ENCODE data around the gene HK1. TPM values are rescaled to one million over a fixed set of nuclear protein-coding genes. Genes with fewer than 3 reads are reported as not detected.

The HK1 gene
- total RNA-seq, 4 donors from 2014 or later: 38.0 to 93.2 (median 50.6) TPM

- DNase-seq (ENCODE audit: low spot score) (no peak), ATAC-seq (ENCODE audit: low FRiP score) (no peak)
- TF ChIP-seq, protein P1, sequence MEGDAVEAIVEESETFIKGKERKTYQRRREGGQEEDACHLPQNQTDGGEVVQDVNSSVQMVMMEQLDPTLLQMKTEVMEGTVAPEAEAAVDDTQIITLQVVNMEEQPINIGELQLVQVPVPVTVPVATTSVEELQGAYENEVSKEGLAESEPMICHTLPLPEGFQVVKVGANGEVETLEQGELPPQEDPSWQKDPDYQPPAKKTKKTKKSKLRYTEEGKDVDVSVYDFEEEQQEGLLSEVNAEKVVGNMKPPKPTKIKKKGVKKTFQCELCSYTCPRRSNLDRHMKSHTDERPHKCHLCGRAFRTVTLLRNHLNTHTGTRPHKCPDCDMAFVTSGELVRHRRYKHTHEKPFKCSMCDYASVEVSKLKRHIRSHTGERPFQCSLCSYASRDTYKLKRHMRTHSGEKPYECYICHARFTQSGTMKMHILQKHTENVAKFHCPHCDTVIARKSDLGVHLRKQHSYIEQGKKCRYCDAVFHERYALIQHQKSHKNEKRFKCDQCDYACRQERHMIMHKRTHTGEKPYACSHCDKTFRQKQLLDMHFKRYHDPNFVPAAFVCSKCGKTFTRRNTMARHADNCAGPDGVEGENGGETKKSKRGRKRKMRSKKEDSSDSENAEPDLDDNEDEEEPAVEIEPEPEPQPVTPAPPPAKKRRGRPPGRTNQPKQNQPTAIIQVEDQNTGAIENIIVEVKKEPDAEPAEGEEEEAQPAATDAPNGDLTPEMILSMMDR (IDR thresholded peaks at IDR 0.05): no peak
These were observed 157.7 kb downstream of the HK1 start for GRCh38 chr10:69435966-69436520.

DNA sequence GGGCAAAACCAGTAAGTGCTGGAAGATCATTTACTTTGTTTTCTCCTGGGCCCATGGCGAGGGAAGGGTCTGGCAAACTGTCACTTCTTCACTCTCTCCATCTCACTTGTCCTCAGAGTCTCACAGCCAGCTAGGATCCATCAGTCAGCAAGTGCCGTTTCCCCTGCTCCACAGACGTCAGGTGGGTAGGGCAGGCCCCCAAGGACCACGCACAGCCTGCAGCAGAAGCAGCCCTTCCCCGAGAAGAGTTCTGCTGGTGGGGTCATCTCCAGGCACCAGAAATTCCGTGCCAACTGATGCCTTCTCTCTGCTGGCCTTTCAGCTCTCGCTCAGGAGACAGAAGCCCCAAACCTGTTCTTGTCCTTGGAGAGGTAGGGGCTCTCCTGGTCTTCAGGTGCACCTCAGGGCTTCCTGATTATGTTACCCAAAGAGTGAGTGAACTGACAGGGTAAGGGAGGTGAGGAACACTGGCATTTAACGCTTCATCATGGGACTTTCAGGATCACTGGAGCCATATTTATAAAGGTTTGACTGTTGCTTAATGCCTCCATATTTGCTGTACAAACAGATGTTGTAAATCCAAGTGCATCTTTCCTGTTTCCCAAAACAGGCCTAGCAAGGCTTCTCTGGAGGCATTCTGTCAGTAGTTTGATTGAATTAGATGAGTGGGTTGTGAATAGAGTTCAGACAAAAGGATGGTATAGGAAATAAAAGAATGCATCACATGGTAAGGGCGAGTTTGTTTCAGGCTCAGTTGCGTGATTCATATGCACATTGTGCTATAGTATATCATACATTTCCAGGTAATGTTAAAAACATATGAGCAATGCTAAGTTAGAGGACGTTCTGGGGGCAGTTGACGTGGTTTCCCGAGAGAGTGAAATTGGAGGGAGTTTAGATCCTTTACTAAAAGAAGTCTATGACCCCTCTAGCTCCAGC lies 159.3 kb downstream of the HK1 start:
- TF ChIP-seq, protein P1 (IDR thresholded peaks at IDR 0.05): no peak
- ATAC-seq (ENCODE audit: low FRiP score): no peak
- no peak for DNase-seq (ENCODE audit: low spot score)

- TF ChIP-seq, protein P1 (IDR thresholded peaks at IDR 0.05): no peak
- ATAC-seq (ENCODE audit: low FRiP score) (no peak), DNase-seq (ENCODE audit: low spot score) (no peak)
These were observed 160.4 kb downstream of the HK1 start for GRCh38 chr10:69438536-69439349.

DNA sequence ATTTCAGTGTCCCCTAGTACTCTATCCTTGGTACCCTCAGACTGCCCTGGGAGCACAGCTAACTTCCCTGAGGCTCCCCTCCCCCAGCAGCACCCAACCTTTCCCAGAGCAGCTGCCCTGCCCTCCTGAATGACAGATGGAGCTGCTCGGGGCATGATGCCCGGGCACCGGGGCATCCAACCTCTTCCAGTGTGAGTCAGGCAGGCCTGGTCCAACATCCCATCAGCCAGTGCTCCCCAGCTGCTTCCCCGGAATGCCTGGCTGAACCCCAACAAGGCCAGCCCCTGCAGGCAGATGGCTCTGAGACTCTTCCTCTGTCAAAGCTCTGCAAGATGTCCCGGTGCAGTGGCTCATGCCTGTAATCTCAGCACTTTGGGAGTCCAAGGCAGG lies 161.0 kb downstream of the HK1 start:
- TF ChIP-seq, protein P1 (IDR thresholded peaks at IDR 0.05): no peak
- DNase-seq (ENCODE audit: low spot score) (no peak), ATAC-seq (ENCODE audit: low FRiP score) (peak; percentile 65)

- ATAC-seq (ENCODE audit: low FRiP score) (peak; percentile 68), DNase-seq (ENCODE audit: low spot score) (no peak)
- TF ChIP-seq, protein P1 (IDR thresholded peaks at IDR 0.05): no peak
These were observed 161.7 kb downstream of the HK1 start for GRCh38 chr10:69439813-69440506.

DNA sequence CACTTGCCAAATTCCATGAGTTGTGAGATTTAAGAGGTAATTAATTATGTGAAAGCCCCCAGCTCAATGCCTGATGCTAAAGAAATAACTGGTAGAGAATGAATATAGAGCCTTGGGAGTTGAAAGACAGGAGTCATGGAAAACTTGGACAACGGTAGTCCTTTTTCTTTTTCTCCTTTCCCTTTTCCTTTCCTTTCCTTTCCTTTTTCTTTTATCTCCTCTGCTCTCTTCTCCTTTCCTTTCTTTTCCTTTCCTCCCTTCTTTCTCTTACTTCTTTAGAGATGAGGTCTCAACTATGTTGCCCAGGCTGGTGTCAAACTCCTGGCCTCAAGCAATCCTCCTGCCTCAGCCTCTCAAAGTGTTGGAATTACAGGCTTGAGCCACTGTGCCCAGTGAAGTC lies 165.1 kb downstream of the HK1 start:
- ATAC-seq (ENCODE audit: low FRiP score) (no peak), DNase-seq (ENCODE audit: low spot score) (no peak)
- TF ChIP-seq, protein P1 (IDR thresholded peaks at IDR 0.05): no peak
